Lung microvascular endothelial cell (primary cell): ENCODE results near the gene TNS1. TPM values are rescaled to one million over a fixed set of nuclear protein-coding genes. Genes with fewer than 3 reads are reported as not detected.

Experiments used
- total RNA-seq: library from RNA; depleted of rRNA; stranded (reverse); fragments of >200 nt; gene quantifications from 2 replicates; pipeline ENCODE4 v1.2.1, GENCODE V29; 2014

TNS1 gene
- total RNA-seq, 1 donor from 2014 or later, result 82.1 TPM

Other genes starting within 250 kb of the TNS1 start
- not detected in 2 replicates for gene RUFY4, start 66.3 kb upstream of the TNS1 start, total RNA-seq
- gene CXCR2, start 123.0 kb upstream of the TNS1 start, total RNA-seq, result not detected in 2 replicates
- gene CXCR1, start 164.0 kb upstream of the TNS1 start, total RNA-seq, result not detected in 2 replicates
- 213 and 281 TPM in 2 replicates for gene ARPC2, start 214.2 kb upstream of the TNS1 start, total RNA-seq